WI38 (cell line): ENCODE measurements around the gene DNAJA4.
A peak's percentile ranks its signal among the peaks of the same experiment; 100 is the strongest.

ENCODE experiments used
- H3K4me3 ChIP-seq: 2 replicates; pipeline ENCODE4 v1.5.1; 2011; ENCODE audit warnings: low read depth, mild to moderate bottlenecking, control low read depth, low read length
- TF ChIP-seq, protein P1 (sequence below): IDR thresholded peaks from 2 replicates; pipeline ENCODE4 v1.5.1; 2012; ENCODE audit warnings: low read depth, mild to moderate bottlenecking, control low read depth, low read length

The DNAJA4 gene

DNA sequence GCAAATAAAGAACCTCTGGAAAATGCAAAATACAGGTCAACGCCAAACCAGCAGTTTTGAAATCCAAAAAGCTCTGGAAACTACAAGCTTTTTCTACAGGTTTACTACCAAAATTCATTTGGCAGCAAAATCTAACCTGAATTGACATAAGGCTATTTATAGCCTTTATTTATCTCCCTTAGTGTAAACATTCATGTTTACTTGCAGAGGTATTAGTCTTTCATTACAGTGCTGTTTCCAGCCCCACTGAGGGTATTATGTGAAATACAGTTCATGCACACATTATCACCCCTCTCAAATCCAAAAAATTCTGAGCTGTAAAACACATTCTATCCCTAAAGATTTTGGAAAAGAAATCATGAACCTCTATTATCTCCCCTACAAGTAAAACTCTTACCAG lies 27.9 kb downstream of the DNAJA4 start:
- no peak overlapping the region for H3K4me3 ChIP-seq
- TF ChIP-seq, protein P1, sequence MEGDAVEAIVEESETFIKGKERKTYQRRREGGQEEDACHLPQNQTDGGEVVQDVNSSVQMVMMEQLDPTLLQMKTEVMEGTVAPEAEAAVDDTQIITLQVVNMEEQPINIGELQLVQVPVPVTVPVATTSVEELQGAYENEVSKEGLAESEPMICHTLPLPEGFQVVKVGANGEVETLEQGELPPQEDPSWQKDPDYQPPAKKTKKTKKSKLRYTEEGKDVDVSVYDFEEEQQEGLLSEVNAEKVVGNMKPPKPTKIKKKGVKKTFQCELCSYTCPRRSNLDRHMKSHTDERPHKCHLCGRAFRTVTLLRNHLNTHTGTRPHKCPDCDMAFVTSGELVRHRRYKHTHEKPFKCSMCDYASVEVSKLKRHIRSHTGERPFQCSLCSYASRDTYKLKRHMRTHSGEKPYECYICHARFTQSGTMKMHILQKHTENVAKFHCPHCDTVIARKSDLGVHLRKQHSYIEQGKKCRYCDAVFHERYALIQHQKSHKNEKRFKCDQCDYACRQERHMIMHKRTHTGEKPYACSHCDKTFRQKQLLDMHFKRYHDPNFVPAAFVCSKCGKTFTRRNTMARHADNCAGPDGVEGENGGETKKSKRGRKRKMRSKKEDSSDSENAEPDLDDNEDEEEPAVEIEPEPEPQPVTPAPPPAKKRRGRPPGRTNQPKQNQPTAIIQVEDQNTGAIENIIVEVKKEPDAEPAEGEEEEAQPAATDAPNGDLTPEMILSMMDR, result no peak

DNA sequence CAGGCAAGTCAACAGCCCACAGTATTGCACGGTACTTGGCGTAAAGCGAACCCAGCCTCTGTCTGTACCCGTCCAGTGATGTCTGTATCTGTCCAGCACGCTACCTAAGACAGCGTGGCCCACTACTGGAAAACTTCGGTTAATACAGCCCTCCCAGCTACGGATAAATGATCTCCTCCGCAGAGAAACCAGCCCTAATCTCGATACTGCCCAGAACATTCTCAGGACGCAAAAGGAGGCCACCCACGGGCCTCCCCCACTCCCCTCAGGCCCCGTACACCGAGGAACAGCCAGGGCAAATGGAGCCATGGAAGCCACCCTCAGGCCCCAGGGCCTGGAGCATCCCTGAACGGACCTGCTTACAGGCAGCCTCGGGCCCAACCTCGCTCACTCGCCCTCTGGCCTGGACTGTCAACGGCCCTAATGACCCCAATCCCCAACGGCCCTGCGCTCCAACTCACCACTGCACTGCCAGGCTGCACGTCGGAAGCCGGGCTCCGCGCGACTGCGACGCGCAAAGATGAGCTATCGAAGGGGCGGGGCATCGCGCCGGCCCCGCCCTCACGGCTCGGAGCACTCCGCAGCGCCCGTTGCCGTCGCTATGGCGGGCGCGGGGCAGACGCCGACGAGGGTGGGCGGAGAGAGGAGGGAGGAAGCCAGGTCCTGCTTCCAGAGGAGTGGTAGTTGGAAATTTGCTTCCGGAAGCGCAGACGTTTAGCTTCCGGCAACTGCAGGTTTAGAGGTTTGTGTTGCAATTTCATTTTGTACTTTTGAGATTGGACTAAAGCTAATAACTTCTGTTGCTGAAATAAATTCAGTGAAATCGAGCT lies 35.0 kb downstream of the DNAJA4 start, which contains the start of gene SKIC8:
SKIC8 (minus strand) TSS at position 509 of the 830 bp plus-strand sequence. CDS start 3,923 bp downstream, outside the sequence.
- TF ChIP-seq, protein P1, result no peak
- H3K4me3 ChIP-seq, result peak within 1 kb of the TSS; percentile 100

DNA sequence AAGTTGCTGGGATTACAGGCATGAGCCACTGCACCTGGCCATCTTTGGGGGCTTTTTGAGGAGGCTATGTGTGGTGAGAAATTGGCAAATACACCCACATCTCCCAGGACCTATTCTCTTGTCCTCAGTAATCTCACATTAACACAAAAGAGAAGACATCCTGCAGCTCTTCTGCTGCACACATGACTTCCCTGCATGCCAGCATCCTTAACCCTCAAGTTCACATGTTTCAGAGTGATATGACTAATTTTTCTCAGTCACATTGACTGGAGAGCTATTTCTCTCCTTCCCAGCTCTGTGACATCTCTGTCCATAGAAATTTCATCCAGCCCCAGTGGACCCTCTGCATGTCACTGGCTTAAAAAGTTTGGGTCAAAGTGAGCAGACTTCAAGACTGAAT lies 37.0 kb downstream of the DNAJA4 start:
- H3K4me3 ChIP-seq, result no peak overlapping the region
- TF ChIP-seq, protein P1, result no peak

DNA sequence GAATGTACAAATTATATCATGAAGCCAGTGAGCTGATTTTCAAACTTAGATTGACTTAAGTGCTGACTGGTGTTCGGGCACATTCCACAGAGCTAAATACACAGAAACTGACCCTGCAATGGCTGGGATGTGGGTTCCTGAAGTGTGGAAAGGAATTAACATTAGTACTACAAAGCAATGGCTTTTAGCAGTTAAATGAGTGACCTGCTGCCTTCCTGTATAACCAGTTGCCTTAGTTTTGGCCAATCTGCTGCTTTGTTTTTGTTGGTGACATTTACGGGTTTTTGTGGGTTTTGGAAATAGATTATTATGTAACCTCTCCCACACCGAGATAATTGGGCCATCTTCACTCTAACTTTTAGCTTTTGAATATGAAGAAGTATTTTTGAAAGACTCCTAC lies 37.5 kb downstream of the DNAJA4 start:
- H3K4me3 ChIP-seq, result no peak overlapping the region
- TF ChIP-seq, protein P1, result no peak

DNA sequence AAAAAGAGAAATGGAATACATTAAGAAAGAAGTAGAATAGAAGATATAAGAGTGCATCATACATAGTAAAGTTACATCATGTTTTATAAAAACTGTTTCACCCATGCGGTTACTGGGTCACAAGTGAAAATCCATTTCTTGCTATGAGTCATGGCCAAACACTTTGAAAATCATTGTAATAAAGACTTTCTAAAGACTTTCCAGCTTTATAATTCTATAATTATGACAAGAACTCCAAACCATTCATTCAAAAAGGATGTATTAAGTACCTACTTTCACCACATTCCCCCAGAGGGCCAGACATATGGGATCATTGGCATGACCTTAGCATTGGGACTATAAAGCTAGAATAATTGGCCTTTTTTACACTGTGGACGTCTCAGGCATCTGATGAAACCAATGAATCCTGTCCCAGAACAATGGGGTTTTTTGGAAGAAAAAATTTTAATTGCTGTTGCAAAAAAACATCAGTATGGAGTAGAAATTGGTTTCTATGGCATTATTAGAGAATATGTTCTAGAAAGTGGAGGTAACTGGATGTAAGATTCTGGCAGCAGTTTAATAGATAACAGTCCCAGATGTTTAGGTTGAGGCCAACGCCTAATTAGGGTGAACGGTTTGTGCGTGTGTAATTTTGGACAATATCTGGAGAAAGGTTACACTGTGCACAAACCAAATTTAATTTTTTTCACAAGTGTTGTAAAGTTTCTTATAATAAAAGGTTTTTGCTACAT lies 38.4 kb downstream of the DNAJA4 start:
- TF ChIP-seq, protein P1, result no peak
- H3K4me3 ChIP-seq, result no peak overlapping the region

DNA sequence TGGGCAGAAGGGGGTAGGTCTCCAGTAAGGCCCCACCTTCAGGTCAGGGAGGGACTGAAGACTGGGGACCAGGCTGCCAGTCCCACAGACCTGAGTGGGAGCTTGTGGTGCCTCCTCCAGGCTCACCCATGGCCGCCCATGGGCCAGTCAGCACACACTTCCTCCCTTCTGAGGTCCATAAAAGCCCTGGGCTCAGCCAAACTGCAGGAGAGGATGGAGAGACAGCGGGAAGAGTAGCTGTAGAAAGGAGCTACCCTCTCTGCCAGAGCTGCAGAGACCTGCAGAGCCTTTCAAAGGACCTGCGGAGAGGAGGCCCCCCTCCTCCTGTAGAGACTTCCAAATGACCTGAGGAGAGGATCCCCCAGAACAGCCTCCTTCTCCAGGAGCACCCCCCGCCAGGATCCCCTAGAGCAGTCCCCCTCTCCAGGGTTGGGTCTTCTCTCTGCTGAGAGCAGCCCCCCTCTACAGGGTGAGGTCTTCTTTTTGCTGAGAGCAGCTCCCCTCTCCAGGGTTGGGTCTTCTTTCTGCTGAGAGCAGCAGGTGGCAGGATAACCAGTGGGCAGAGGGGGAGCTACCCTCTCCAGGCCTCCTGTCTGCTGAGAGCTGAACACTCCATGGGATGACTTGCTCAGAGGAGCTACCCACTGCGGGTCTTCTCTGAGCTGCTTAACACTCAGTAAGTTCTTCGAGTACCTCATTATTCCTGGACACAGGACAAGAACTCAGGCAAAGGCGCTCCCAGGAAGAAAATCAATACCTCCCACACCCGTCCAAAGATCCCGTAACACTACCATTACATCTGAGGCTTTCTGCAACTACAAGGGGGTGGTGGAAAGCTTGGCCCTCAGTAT lies 40.1 kb downstream of the DNAJA4 start:
- H3K4me3 ChIP-seq, result no peak overlapping the region
- TF ChIP-seq, protein P1, result no peak
